ENCODE results near the gene NAALADL2. TPM values are rescaled to one million over a fixed set of nuclear protein-coding genes. Genes with fewer than 3 reads are reported as not detected.

NAALADL2 gene
- total RNA-seq, 2 experiments from 2014 or later, result 0.30 to 1.2 TPM

- intact Hi-C loops (cut with DNase I, micrococcal nuclease), result no loop called here
- Mint-ChIP-seq H3K4me1 (ENCODE audit: low read depth) (no peaks in the 10 kb centered on the region), H3K27me3 (no peaks in the 10 kb centered on the region), H3K4me3 (no peak overlapping the region), H3K36me3 (ENCODE audit: low read depth) (no peaks in the 10 kb centered on the region), H3K9me3 (peaks cover 5% of the 10 kb centered on the region), H3K27ac (no peak overlapping the region)
- no peaks in the 10 kb centered on the region for H3K4me1 ChIP-seq (ENCODE audit: insufficient read depth, low read length)
- H3K4me3 ChIP-seq (ENCODE audit: low read length), result no peak overlapping the region
- POLR2A ChIA-PET, result no interaction called here
- CTCF ChIA-PET, result no interaction called here
- no peak for TF ChIP-seq CTCF (IDR thresholded peaks at IDR 0.05)
- no peaks in the 10 kb centered on the region for H3K9me3 ChIP-seq (ENCODE audit: control insufficient read depth in 1 of 2, insufficient read depth in 1 of 2, low read length in 2 of 2)
- DNase-seq (no peak), ATAC-seq (ENCODE audit: poor library complexity) (no peak)
- H3K36me3 ChIP-seq (ENCODE audit: insufficient read depth, low read length), result no peaks in the 10 kb centered on the region
- H3K27me3 ChIP-seq (ENCODE audit: control insufficient read depth in 1 of 2, insufficient read depth in 2 of 2, low read length in 2 of 2), result no peaks in the 10 kb centered on the region
- no peak overlapping the region for H3K27ac ChIP-seq (ENCODE audit: low read depth in 1 of 2, low read length in 2 of 2)
Measured at GRCh38 chr3:175338775-175339535, 479.8 kb downstream of the NAALADL2 start.

- intact Hi-C loops (cut with DNase I, micrococcal nuclease), result no loop called here
- ChIA-PET CTCF (no interaction called here), POLR2A (no interaction called here)
- peaks cover 5% of the 10 kb centered on the region for H3K9me3 Mint-ChIP-seq
- H3K4me1 ChIP-seq (ENCODE audit: insufficient read depth, low read length), result no peaks in the 10 kb centered on the region
- H3K36me3 ChIP-seq (ENCODE audit: insufficient read depth, low read length), result no peaks in the 10 kb centered on the region
- H3K27ac Mint-ChIP-seq, result no peak overlapping the region
- no peak overlapping the region for H3K4me3 ChIP-seq (ENCODE audit: low read length)
- no peaks in the 10 kb centered on the region for H3K27me3 Mint-ChIP-seq
- no peak for ATAC-seq (ENCODE audit: poor library complexity)
- no peaks in the 10 kb centered on the region for H3K9me3 ChIP-seq (ENCODE audit: control insufficient read depth in 1 of 2, insufficient read depth in 1 of 2, low read length in 2 of 2)
- TF ChIP-seq CTCF (IDR thresholded peaks at IDR 0.05), result no peak
- no peak for DNase-seq
- no peaks in the 10 kb centered on the region for H3K4me1 Mint-ChIP-seq (ENCODE audit: low read depth)
- no peaks in the 10 kb centered on the region for H3K36me3 Mint-ChIP-seq (ENCODE audit: low read depth)
- no peaks in the 10 kb centered on the region for H3K27me3 ChIP-seq (ENCODE audit: control insufficient read depth in 1 of 2, insufficient read depth in 2 of 2, low read length in 2 of 2)
- no peak overlapping the region for H3K27ac ChIP-seq (ENCODE audit: low read depth in 1 of 2, low read length in 2 of 2)
- H3K4me3 Mint-ChIP-seq, result no peak overlapping the region
Measured at GRCh38 chr3:175340338-175341015, 481.3 kb downstream of the NAALADL2 start.

GRCh38 chr3:175342196-175342595, 483.1 kb downstream of the NAALADL2 start:
- ChIA-PET POLR2A (no interaction called here), CTCF (no interaction called here)
- intact Hi-C loops (cut with DNase I, micrococcal nuclease), result no loop called here
- H3K27ac ChIP-seq (ENCODE audit: low read depth in 1 of 2, low read length in 2 of 2), result no peak overlapping the region
- no peaks in the 10 kb centered on the region for H3K27me3 Mint-ChIP-seq
- no peak overlapping the region for H3K27ac Mint-ChIP-seq
- DNase-seq, result no peak
- H3K36me3 ChIP-seq (ENCODE audit: insufficient read depth, low read length), result no peaks in the 10 kb centered on the region
- no peaks in the 10 kb centered on the region for H3K27me3 ChIP-seq (ENCODE audit: control insufficient read depth in 1 of 2, insufficient read depth in 2 of 2, low read length in 2 of 2)
- TF ChIP-seq CTCF (IDR thresholded peaks at IDR 0.05), result no peak
- H3K4me3 Mint-ChIP-seq, result no peak overlapping the region
- no peak overlapping the region for H3K4me3 ChIP-seq (ENCODE audit: low read length)
- no peaks in the 10 kb centered on the region for H3K4me1 ChIP-seq (ENCODE audit: insufficient read depth, low read length)
- ATAC-seq (ENCODE audit: poor library complexity), result no peak
- H3K4me1 Mint-ChIP-seq (ENCODE audit: low read depth), result no peaks in the 10 kb centered on the region
- no peaks in the 10 kb centered on the region for H3K36me3 Mint-ChIP-seq (ENCODE audit: low read depth)
- no peaks in the 10 kb centered on the region for H3K9me3 ChIP-seq (ENCODE audit: control insufficient read depth in 1 of 2, insufficient read depth in 1 of 2, low read length in 2 of 2)
- H3K9me3 Mint-ChIP-seq, result peaks cover 5% of the 10 kb centered on the region

Data from CD4-positive, alpha-beta T cell (primary cell).